ENCODE results near the gene KCNJ11. TPM values are rescaled to one million over a fixed set of nuclear protein-coding genes. Genes with fewer than 3 reads are reported as not detected.
A peak's percentile ranks its signal among the peaks of the same experiment; 100 is the strongest.

Gene KCNJ11
- total and polyA plus RNA-seq, 2 donors (not counting 3 experiments of a cell fraction or from before 2014, with no cell fraction given) = 0.04 TPM; not detected in 1

- Histone ChIP-seq H3K9me3 (replicated peaks; ENCODE audit: control insufficient read depth, insufficient read depth, low read length) (no peaks in the 10 kb centered on the region), H2AFZ (ENCODE audit: low read depth, low read length) (peak overlapping the region; percentile 86), H3K79me2 (ENCODE audit: control insufficient read depth, insufficient read depth, low read length) (peaks cover 3% of the 10 kb centered on the region), H3K4me2 (ENCODE audit: insufficient read depth, low read length) (peak overlapping the region; percentile 97), H3K27me3 (ENCODE audit: control insufficient read depth in 2 of 2, insufficient read depth in 2 of 2, low read length in 2 of 2) (no peaks in the 10 kb centered on the region), H3K4me1 (ENCODE audit: control insufficient read depth, extremely low read depth, insufficient read depth, low read length) (peaks cover 16% of the 10 kb centered on the region), H3K36me3 (ENCODE audit: control insufficient read depth in 2 of 2, extremely low read depth in 1 of 2, insufficient read depth in 2 of 2, low read length in 2 of 2) (no peaks in the 10 kb centered on the region), H3K27ac (ENCODE audit: insufficient read depth, low read depth, low read length) (peak overlapping the region; percentile 73), H3K9ac (replicated peaks; ENCODE audit: extremely low read depth, insufficient read depth, low read length) (peak overlapping the region; percentile 70), H3K9me1 (replicated peaks; ENCODE audit: control insufficient read depth, extremely low read depth, insufficient read depth, low read length) (no peaks in the 10 kb centered on the region), H3K4me3 (replicated peaks in 1 of 3; ENCODE audit: insufficient read depth in 1 of 3, low read depth in 1 of 3, low read length in 3 of 3) (peak overlapping the region; percentile 68 to 87 (median 85)), H4K20me1 (replicated peaks; ENCODE audit: control insufficient read depth, extremely low read depth, insufficient read depth, low read length) (no peaks in the 10 kb centered on the region)
- ChIA-PET CTCF (interaction anchor here (0.7 to 4.1 kb wide), 15 partner anchors 9 to 275 kb away, joined by 3 to 38 read pairs (median 5); partner anchors contain the start of gene KCNJ11), POLR2A (interaction anchor here (1.4 to 1.6 kb wide), 2 partner anchors 144 to 275 kb away, joined by 4 to 6 read pairs; partner anchors contain the start of gene RPS13)
- BruUV-seq (replicated peaks) = TSS peak; percentile 58
- intact Hi-C loops (cut with micrococcal nuclease) = loop anchor here (1.0 to 5.0 kb wide), 5 partner anchors 77 to 1039 kb away; partner anchors contain the start of genes LDHA, NUCB2 and RPS13
- DNase-seq (ENCODE audit: low read depth, low spot score) = peak; percentile 79
- dilution Hi-C loops (cut with MboI; ENCODE audit: extremely low pct_ligation_motif_present, low sequenced_read_pairs) = no loop called here
- TF ChIP-seq POLR2A (IDR thresholded peaks at IDR 0.05; ENCODE audit: low read depth, low read length) (peak; percentile 47), JUN (IDR thresholded peaks at IDR 0.05; ENCODE audit: borderline replicate concordance, insufficient read depth, insufficient read length, low read depth) (no peak), GATA2 (IDR thresholded peaks at IDR 0.05; ENCODE audit: insufficient read depth, insufficient read length, low read depth, low read length) (no peak), EZH2 (IDR thresholded peaks at IDR 0.05; ENCODE audit: borderline replicate concordance, low read depth, low read length, severe bottlenecking) (no peak), POLR2AphosphoS5 (IDR thresholded peaks at IDR 0.05; ENCODE audit: insufficient read depth, low read depth, low read length) (no peak)
- TF ChIP-seq, protein P1, sequence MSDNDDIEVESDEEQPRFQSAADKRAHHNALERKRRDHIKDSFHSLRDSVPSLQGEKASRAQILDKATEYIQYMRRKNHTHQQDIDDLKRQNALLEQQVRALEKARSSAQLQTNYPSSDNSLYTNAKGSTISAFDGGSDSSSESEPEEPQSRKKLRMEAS (IDR thresholded peaks at IDR 0.05; ENCODE audit: insufficient read depth, insufficient read length) = peak; percentile 47
- FAIRE-seq = peak; percentile 83
Measured at GRCh38 chr11:17352950-17353820, 35.3 kb downstream of the KCNJ11 start.

Data from endothelial cell of umbilical vein (primary cell).